HEK293 (cell line): ENCODE measurements around the gene C19orf47.

ENCODE experiments used
- CTCF ChIA-PET: fragments of 350-600 bp; formaldehyde crosslinking; extraction: SDS; loops from one replicate; lab custom pipeline; 2021; ENCODE audit warnings: antibody characterized with exemption; lab: Yijun Ruan, JAX
- POLR2A ChIA-PET: fragments of 300-600 bp; formaldehyde crosslinking; extraction: SDS; loops from one replicate; lab custom pipeline; 2020; ENCODE audit warnings: antibody characterized with exemption, inconsistent platforms; lab: Yijun Ruan, JAX
- H3K27ac ChIP-seq: fragments of 200-500 bp; sonication (Bioruptor generic); 2 replicates; pipeline ENCODE4 v1.5.1; 2014; ENCODE audit warnings: low read depth, low read length, control low read depth, inconsistent platforms; ENCODE audit errors: extremely low read depth
- H3K36me3 ChIP-seq, 2 experiments: fragments of 200-500 bp in 1 of 2; sonication (Bioruptor generic) in 1 of 2; 1 replicate in 1 of 2; 2 replicates in 1 of 2; pipeline ENCODE4 v1.5.1; 2014 to 2017; ENCODE audit warnings: inconsistent platforms in 2 of 2, low read length in 2 of 2; ENCODE audit not compliant: control insufficient read depth in 2 of 2, insufficient read depth in 1 of 2
- H3K4me1 ChIP-seq: fragments of 200-500 bp; sonication (Bioruptor generic); 2 replicates; pipeline ENCODE4 v1.5.1; 2014; ENCODE audit warnings: mild to moderate bottlenecking, low read length, inconsistent platforms; ENCODE audit not compliant: control insufficient read depth, insufficient read depth
- H3K4me3 ChIP-seq: 2 replicates; pipeline ENCODE4 v1.5.1; 2011; ENCODE audit warnings: low read depth, mild to moderate bottlenecking, control low read depth, low read length, moderate library complexity
- H3K9me3 ChIP-seq: fragments of 200-500 bp; sonication (Bioruptor generic); 2 replicates; pipeline ENCODE4 v1.5.1; 2014; ENCODE audit warnings: low read depth, low read length, inconsistent platforms; ENCODE audit not compliant: control insufficient read depth, insufficient read depth
- GLIS2 ChIP-seq: fragments of 450-650 bp; formaldehyde crosslinking; IDR thresholded peaks from 2 replicates; pipeline ENCODE4 v1.5.1; 2016; ENCODE audit warnings: missing biosample characterization, missing genetic modification characterization
- KLF1 ChIP-seq: fragments of 450-650 bp; formaldehyde crosslinking; IDR thresholded peaks from 2 replicates; pipeline ENCODE4 v1.5.1; 2016; ENCODE audit warnings: missing biosample characterization, missing genetic modification characterization
- KLF17 ChIP-seq: fragments of 450-650 bp; formaldehyde crosslinking; IDR thresholded peaks from 2 replicates; pipeline ENCODE4 v1.5.1; 2016; ENCODE audit warnings: missing biosample characterization, missing genetic modification characterization
- KLF7 ChIP-seq: fragments of 450-650 bp; formaldehyde crosslinking; IDR thresholded peaks from 2 replicates; pipeline ENCODE4 v1.5.1; 2016; ENCODE audit warnings: missing biosample characterization, missing genetic modification characterization, borderline replicate concordance
- OSR2 ChIP-seq: fragments of 450-650 bp; formaldehyde crosslinking; IDR thresholded peaks from 2 replicates; pipeline ENCODE4 v1.5.1; 2016; ENCODE audit warnings: missing biosample characterization, missing genetic modification characterization
- OVOL3 ChIP-seq: fragments of 450-650 bp; formaldehyde crosslinking; IDR thresholded peaks from 2 replicates; pipeline ENCODE4 v1.5.1; 2016; ENCODE audit warnings: missing biosample characterization, missing genetic modification characterization
- ZBTB10 ChIP-seq: fragments of 450-650 bp; formaldehyde crosslinking; IDR thresholded peaks from 2 replicates; pipeline ENCODE4 v1.5.1; 2016; ENCODE audit warnings: missing biosample characterization, missing genetic modification characterization
- ZBTB17 ChIP-seq: fragments of 450-650 bp; formaldehyde crosslinking; IDR thresholded peaks from 2 replicates; pipeline ENCODE4 v1.5.1; 2016; ENCODE audit warnings: missing biosample characterization, missing genetic modification characterization
- ZBTB21 ChIP-seq: fragments of 450-650 bp; formaldehyde crosslinking; IDR thresholded peaks from 2 replicates; pipeline ENCODE4 v1.5.1; 2017; ENCODE audit warnings: missing biosample characterization, missing genetic modification characterization
- ZBTB48 ChIP-seq: fragments of 450-650 bp; formaldehyde crosslinking; IDR thresholded peaks from 2 replicates; pipeline ENCODE4 v1.5.1; 2016; ENCODE audit warnings: missing biosample characterization, missing genetic modification characterization
- ZBTB7A ChIP-seq: fragments of 450-650 bp; formaldehyde crosslinking; IDR thresholded peaks from 2 replicates; pipeline ENCODE4 v1.5.1; 2016; ENCODE audit warnings: low read depth, missing biosample characterization, missing genetic modification characterization
- ZNF24 ChIP-seq: fragments of 450-650 bp; formaldehyde crosslinking; IDR thresholded peaks from 2 replicates; pipeline ENCODE4 v1.5.1; 2016; ENCODE audit warnings: missing biosample characterization, missing genetic modification characterization
- ZNF366 ChIP-seq: fragments of 450-650 bp; formaldehyde crosslinking; conservative IDR thresholded peaks from 2 replicates; pipeline ENCODE4 v1.5.1; 2016; ENCODE audit warnings: missing biosample characterization, missing genetic modification characterization
- ZNF473 ChIP-seq: fragments of 450-650 bp; formaldehyde crosslinking; IDR thresholded peaks from 2 replicates; pipeline ENCODE4 v1.5.1; 2017; ENCODE audit warnings: missing biosample characterization, missing genetic modification characterization
- ZNF501 ChIP-seq: fragments of 450-650 bp; formaldehyde crosslinking; IDR thresholded peaks from 2 replicates; pipeline ENCODE4 v1.5.1; 2016; ENCODE audit warnings: missing biosample characterization, missing genetic modification characterization
- ZNF510 ChIP-seq: fragments of 450-650 bp; formaldehyde crosslinking; IDR thresholded peaks from 2 replicates; pipeline ENCODE4 v1.5.1; 2018; ENCODE audit warnings: mild to moderate bottlenecking, missing genetic modification characterization, missing biosample characterization; ENCODE audit not compliant: insufficient replicate concordance
- ZNF600 ChIP-seq: fragments of 450-650 bp; formaldehyde crosslinking; IDR thresholded peaks from 2 replicates; pipeline ENCODE4 v1.5.1; 2016; ENCODE audit warnings: missing biosample characterization, missing genetic modification characterization
- ZNF624 ChIP-seq: fragments of 450-650 bp; formaldehyde crosslinking; IDR thresholded peaks from 2 replicates; pipeline ENCODE4 v1.5.1; 2017; ENCODE audit warnings: missing biosample characterization, missing genetic modification characterization
- ZNF791 ChIP-seq: fragments of 450-650 bp; formaldehyde crosslinking; IDR thresholded peaks from 2 replicates; pipeline ENCODE4 v1.5.1; 2016; ENCODE audit warnings: missing biosample characterization, missing genetic modification characterization
- TF ChIP-seq, protein P1 (sequence below): fragments of 450-650 bp; formaldehyde crosslinking; IDR thresholded peaks from 2 replicates; pipeline ENCODE4 v1.5.1; 2016; ENCODE audit warnings: missing biosample characterization, missing genetic modification characterization
- TF ChIP-seq, protein P2 (sequence below): fragments of 450-650 bp; formaldehyde crosslinking; IDR thresholded peaks from 2 replicates; pipeline ENCODE4 v1.5.1; 2016; ENCODE audit warnings: missing biosample characterization, missing genetic modification characterization
- TF ChIP-seq, protein P3 (sequence below): fragments of 450-650 bp; formaldehyde crosslinking; IDR thresholded peaks from 2 replicates; pipeline ENCODE4 v1.5.1; 2017; ENCODE audit warnings: missing biosample characterization, missing genetic modification characterization

Gene C19orf47

DNA sequence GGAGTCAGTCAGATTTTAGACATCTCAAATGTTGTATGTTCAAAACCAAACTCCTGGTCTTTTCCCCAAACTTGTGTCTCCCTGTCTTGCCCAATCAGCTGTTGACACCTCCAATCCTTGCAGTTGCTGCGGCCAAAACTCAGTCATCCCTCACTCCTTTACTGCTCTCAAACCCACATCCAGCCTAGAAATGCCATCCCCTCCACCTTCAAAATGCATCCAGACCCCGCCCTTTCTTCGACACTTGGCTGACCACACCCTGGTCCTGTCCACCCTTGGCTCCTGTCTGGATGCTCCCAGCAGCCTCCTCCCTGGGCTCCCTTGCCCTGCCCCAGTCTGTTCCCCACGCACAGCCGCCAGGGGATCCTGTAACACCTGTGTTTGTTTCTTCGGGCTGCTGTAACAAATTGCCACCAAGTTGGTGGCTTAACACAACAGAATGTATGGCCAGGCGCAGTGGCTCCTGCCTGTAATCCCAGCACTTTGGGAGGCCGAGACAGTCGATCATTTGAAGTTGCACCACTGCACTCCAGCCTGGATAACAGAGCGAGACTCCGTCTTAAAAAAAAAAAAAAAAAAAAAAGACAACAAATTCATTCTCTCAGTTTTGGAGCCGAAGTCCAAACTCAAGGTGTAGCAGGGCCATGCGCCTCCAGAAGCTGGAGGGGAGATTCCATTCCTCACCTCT lies 12.0 kb upstream of the C19orf47 start:
- CTCF ChIA-PET, result interaction anchor here (0.5 to 1.1 kb wide), 2 partner anchors 60 to 306 kb away, joined by 3 to 4 read pairs; no protein-coding TSS in a partner anchor
- POLR2A ChIA-PET, result interaction anchor here (0.6 to 1.9 kb wide), 3 partner anchors 12 to 867 kb away, joined by 3 to 6 read pairs (median 4); partner anchors contain the start of genes C19orf47 and PLD3
- Histone ChIP-seq H3K4me1 (peaks cover 20% of the 10 kb centered on the region), H3K36me3 (peaks cover 0 to 27% of the 10 kb centered on the region in 2 experiments; a peak in 2 of 3 replicates), H3K9me3 (no peaks in the 10 kb centered on the region), H3K27ac (peak overlapping the region; percentile 13)
- TF ChIP-seq KLF1, result peak; percentile 99
- TF ChIP-seq KLF17, result peak; percentile 77
- peak; percentile 56; the same call in 1 of the 2 replicates for TF ChIP-seq ZBTB10
- TF ChIP-seq, protein P1, sequence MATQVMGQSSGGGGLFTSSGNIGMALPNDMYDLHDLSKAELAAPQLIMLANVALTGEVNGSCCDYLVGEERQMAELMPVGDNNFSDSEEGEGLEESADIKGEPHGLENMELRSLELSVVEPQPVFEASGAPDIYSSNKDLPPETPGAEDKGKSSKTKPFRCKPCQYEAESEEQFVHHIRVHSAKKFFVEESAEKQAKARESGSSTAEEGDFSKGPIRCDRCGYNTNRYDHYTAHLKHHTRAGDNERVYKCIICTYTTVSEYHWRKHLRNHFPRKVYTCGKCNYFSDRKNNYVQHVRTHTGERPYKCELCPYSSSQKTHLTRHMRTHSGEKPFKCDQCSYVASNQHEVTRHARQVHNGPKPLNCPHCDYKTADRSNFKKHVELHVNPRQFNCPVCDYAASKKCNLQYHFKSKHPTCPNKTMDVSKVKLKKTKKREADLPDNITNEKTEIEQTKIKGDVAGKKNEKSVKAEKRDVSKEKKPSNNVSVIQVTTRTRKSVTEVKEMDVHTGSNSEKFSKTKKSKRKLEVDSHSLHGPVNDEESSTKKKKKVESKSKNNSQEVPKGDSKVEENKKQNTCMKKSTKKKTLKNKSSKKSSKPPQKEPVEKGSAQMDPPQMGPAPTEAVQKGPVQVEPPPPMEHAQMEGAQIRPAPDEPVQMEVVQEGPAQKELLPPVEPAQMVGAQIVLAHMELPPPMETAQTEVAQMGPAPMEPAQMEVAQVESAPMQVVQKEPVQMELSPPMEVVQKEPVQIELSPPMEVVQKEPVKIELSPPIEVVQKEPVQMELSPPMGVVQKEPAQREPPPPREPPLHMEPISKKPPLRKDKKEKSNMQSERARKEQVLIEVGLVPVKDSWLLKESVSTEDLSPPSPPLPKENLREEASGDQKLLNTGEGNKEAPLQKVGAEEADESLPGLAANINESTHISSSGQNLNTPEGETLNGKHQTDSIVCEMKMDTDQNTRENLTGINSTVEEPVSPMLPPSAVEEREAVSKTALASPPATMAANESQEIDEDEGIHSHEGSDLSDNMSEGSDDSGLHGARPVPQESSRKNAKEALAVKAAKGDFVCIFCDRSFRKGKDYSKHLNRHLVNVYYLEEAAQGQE, result no peak
- TF ChIP-seq ZNF510 (tag by site-specific recombination), result no peak
- no peak for TF ChIP-seq OSR2 (tag by site-specific recombination)
- peak; percentile 25; the same call in 1 of the 2 replicates for TF ChIP-seq ZBTB48 (tag by site-specific recombination)
- peak; percentile 37; the same call in 1 of the 2 replicates for TF ChIP-seq ZBTB7A (tag by site-specific recombination)
- TF ChIP-seq ZNF791 (tag by site-specific recombination), result 0 out of 2 replicates have a peak, but pooled peaks have one; percentile 13
- TF ChIP-seq KLF7 (tag by site-specific recombination), result peak; percentile 51; the same call in 1 of the 2 replicates
- TF ChIP-seq ZNF501 (tag by site-specific recombination), result no peak
- TF ChIP-seq ZNF24, result no peak
- 0 out of 2 replicates have a peak, but pooled peaks have one; percentile 36 for TF ChIP-seq GLIS2 (tag by site-specific recombination)
- 0 out of 2 replicates have a peak, but pooled peaks have one; percentile 35 for TF ChIP-seq ZBTB21 (tag by site-specific recombination)
- TF ChIP-seq ZBTB17 (tag by site-specific recombination), result peak; percentile 66; the same call in 1 of the 2 replicates
- TF ChIP-seq OVOL3 (tag by site-specific recombination), result no peak
- 0 out of 2 replicates have a peak, but pooled peaks have one; percentile 11 for TF ChIP-seq ZNF366 (tag by site-specific recombination)
- TF ChIP-seq, protein P2, sequence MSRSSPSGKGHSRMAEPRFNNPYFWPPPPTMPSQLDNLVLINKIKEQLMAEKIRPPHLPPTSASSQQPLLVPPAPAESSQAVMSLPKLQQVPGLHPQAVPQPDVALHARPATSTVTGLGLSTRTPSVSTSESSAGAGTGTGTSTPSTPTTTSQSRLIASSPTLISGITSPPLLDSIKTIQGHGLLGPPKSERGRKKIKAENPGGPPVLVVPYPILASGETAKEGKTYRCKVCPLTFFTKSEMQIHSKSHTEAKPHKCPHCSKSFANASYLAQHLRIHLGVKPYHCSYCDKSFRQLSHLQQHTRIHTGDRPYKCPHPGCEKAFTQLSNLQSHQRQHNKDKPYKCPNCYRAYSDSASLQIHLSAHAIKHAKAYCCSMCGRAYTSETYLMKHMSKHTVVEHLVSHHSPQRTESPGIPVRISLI (tag by site-specific recombination), result peak; percentile 77
- no peak for TF ChIP-seq ZNF473 (tag by site-specific recombination)
- TF ChIP-seq ZNF624 (tag by site-specific recombination), result no peak
- TF ChIP-seq ZNF600 (tag by site-specific recombination), result peak; percentile 48; the same call in 1 of the 2 replicates
- TF ChIP-seq, protein P3, sequence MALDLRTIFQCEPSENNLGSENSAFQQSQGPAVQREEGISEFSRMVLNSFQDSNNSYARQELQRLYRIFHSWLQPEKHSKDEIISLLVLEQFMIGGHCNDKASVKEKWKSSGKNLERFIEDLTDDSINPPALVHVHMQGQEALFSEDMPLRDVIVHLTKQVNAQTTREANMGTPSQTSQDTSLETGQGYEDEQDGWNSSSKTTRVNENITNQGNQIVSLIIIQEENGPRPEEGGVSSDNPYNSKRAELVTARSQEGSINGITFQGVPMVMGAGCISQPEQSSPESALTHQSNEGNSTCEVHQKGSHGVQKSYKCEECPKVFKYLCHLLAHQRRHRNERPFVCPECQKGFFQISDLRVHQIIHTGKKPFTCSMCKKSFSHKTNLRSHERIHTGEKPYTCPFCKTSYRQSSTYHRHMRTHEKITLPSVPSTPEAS (tag by site-specific recombination), result no peak
- TF ChIP-seq, all 188 proteins: peak for 13
- no peak overlapping the region for H3K4me3 ChIP-seq
